NOMO-1 treated with DMSO at 0.1 percent for 48 hours (cell line): Measurements from ENCODE around the gene TAS1R3.
A peak's percentile ranks its signal among the peaks of the same experiment; 100 is the strongest.

Source experiments
- DNase-seq: peaks from one replicate; lab custom pipeline; 2025; ENCODE audit not compliant: unreplicated experiment; lab: John Stamatoyannopoulos, UW

TAS1R3 gene

GRCh38 chr1:1331068-1331965 lies at the start of gene TAS1R3:
TAS1R3 (plus strand) TSS chr1:1331280; CDS start chr1:1331346, 66 bp downstream.
- DNase-seq = no peak

DNA sequence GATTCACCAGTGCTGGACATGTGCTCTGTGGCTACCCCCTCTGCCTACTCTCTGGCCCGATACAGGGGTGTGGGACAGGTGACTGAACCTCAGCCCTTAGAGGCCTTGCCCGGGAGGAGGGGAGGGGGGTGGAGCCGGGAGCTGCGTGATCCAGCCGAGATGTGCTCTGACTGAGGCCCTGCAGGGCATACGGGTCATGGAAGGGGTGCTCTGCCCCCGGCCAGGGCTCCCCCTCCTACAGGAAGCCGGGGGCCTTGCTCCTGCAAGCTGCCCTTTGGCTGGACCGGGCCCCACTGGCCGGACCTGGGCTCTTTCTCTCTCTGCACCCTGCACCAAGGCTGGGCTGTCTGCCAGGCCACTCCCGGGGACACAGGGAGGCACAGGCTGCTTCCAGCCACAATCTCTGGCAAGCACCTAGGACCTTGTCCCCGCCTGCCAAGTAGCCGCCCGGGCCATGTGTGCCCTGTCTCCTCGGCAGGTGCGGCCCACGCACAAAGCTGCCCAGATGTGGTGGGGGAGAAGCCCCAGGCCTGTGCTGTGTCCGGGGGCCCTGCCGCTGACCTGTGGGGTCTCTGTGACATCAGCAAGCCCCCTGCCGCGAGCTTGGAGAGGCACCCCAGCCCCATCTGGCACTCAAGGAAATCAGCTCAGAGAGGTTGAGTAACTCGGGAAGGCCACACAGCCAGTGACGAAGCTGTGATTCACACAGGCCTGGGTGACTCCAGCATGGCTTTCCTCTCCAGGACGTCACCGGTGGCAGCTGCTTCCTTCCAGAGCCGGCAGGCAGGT lies 49.4 kb upstream of the TAS1R3 start:
- DNase-seq = no peak

- DNase-seq = no peak
These were observed 48.1 kb upstream of the TAS1R3 start for GRCh38 chr1:1282998-1283397.

GRCh38 chr1:1283821-1284220 lies 47.3 kb upstream of the TAS1R3 start:
- no peak for DNase-seq

DNA sequence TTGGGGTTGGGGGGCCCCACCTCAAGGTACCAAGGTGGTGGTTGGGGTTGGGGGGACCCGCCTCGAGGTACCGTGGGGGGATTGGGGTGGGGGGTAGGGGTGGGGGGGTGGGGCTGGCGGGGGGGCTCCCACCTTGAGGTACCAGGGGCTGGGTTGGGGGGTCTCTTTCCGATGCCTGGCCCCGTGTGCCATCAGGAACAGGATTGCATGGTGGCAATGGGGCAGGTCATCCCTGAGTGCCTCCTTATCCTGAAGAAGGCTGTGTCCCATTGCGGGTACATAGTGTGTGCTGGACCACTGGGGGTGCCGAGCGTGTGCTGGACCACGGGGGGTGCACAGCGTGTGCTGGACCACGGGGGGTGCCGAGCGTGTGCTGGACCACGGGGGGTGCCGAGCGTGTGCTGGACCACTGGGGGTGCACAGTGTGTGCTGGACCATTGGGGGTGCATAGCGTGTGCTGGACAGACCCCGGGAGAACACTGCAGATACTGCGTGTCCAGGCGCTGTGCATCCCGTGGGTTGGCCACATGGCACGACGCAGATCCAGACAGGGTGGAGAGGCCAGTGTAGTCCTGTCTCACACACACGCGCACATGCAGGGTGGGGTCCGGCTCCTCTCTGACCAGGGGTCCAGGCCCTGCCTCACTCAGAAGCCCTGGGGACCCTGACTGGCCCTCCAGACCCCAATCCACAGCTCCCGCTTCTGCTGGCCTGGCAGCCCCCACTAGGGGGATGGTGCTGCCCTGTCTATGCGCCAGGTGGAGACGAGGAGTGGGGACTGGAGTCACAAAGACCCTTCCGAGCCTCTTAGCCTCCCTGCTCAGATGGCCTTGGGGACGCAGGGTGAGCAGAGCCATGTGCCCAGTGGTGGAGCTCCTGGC lies 46.6 kb upstream of the TAS1R3 start:
- DNase-seq = no peak

DNA sequence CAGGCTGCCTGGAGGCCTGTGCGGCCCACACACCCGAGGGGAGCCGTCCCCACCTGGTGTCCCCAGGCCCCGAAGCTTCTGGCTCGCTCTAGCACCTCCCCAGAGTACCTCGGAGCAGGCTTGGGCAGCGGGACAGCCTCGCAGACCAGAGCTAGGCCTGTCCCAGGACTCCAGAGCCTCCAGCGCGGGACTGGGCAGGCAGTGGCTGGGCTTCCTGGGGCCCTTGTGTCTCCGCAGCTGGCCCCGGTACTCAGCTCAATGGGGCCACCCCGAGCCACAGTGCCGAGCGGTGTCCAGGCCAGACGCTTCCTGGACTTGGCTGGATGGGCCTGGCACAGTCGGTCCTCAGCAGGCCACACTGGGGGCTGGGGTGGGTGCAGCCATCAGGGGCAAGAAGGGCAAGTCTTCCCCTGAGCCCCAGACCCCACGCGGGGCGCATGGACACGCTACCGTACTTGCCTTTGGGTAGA lies 45.9 kb upstream of the TAS1R3 start:
- no peak for DNase-seq

GRCh38 chr1:1285611-1286311 lies 45.3 kb upstream of the TAS1R3 start:
- DNase-seq = no peak

DNA sequence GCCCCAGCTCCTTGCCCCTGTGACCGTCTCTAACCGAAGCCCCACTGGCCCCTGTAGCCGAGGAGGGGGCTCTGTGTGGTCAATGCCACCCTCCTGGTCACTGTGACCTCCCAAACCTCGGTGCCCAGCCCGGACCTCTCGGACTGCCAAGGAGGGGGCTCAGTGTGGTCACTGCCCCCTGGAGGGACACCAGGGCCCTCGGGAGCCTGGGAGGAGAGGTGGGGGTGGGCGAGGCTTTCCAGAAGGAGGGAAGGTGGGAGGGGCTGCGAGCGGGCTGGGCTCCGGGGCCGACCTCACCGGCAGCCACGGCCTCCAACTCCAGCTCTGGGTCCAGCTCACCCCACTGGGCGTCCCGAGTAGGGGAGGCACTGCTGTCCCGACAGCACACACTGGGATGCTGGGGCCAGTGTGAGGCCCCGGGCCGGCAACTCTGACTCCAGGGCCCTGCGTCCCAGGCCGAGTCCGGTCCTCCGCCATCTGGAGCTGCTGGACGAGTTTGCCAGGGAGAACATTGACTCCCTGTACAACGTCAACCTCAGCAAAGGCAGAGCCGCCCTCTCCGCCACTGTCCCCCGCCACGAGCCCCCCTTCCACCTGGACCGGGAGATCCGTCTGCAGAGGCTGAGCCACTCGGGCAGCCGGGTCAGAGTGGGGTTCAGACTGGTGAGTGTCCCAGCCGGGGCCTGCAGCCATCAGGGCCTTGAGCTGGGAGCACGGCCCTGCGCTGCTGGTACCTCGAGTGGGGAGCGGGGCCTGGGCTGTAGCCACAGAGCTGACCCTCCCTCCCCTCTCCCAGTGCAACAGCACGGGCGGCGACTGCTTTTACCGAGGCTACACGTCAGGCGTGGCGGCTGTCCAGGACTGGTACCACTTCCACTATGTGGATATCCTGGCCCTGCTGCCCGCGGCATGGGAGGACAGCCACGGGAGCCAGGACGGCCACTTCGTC lies 44.5 kb upstream of the TAS1R3 start:
- no peak for DNase-seq

GRCh38 chr1:1287288-1288110 lies 43.6 kb upstream of the TAS1R3 start:
- no peak for DNase-seq

- DNase-seq = peak; percentile 30
These were observed 40.8 kb upstream of the TAS1R3 start for GRCh38 chr1:1290238-1290731.

- DNase-seq = no peak
These were observed 40.0 kb upstream of the TAS1R3 start for GRCh38 chr1:1291023-1291528.

DNA sequence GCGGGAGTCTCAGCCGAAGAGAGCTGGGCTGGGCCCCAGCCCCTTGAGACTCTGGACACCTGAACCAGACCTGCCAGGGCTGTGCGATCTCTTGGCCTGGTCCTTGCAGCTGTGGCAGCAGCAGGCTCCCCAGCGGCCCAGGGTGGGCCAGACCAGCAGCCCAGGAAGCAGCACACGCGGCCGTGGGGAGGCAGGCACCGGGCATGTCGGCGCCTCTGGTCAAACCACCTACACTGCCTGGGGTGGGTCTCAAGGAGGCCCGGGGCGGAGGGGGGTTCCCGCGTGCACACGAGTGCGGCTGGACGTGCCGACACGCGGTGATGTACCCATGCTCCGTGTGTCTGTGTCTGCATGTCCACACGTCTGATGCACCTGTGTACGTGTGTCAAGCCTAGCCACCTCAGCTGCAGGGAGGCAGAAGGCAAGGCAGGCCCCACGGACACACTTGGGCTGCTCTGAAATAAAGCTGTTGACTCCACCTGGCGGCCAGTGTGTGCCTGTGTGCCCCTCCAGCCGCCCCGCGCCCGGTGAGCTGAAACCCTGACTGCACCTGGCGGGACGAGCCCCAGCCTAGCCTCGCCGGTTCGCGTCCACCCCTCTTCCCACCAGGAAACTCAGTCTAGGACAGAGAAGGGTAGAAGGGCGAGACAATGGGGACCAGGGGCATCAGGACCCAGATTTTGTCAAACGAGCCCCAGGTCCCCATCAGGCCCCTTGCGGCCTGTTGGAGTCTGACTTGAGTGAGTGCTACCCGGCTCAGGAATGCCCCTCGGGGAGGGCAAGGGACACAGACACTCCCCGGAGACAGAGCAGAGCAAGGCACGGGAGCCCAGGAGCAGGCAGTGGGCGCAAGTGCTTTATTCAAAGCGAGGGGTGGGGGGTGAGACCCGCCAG lies 39.3 kb upstream of the TAS1R3 start:
- peak; percentile 47 for DNase-seq

- DNase-seq = no peak
These were observed 38.7 kb upstream of the TAS1R3 start for GRCh38 chr1:1292442-1292779.

DNA sequence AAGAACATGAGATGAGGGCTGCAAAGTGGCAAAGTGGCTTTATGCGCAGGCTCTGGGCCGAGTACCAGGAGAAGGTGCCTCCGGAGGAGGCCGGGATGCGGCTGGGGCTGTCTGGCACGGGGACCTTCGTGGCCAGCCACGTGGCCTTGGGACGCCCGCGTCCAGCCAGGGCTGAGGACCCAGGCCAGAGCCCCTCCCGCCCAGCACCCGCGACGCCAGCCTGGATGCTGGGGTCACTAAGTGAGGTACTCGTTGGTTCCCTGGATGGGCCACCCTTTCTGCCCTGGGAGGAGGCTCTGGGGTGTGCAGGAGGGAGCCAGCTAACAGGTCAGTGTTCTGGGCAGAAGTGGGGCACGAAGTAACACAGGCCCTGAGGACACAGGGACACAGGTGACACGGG lies 38.2 kb upstream of the TAS1R3 start:
- DNase-seq = no peak

- DNase-seq = no peak
These were observed 37.5 kb upstream of the TAS1R3 start for GRCh38 chr1:1293263-1294249.
